ENCODE data around the gene ZBTB20. TPM values are rescaled to one million over a fixed set of nuclear protein-coding genes. Genes with fewer than 3 reads are reported as not detected.
A peak's percentile ranks its signal among the peaks of the same experiment; 100 is the strongest.

The ZBTB20 gene
- total RNA-seq, 1 experiment from 2014 or later = 7.7 TPM

GRCh38 chr3:115086344-115086743 is 60.7 kb downstream of the ZBTB20 start:
- no peak overlapping the region for H3K27ac ChIP-seq
- H3K9me3 ChIP-seq (replicated peaks) = no peaks in the 10 kb centered on the region
- no peaks in the 10 kb centered on the region for H3K36me3 ChIP-seq

DNA sequence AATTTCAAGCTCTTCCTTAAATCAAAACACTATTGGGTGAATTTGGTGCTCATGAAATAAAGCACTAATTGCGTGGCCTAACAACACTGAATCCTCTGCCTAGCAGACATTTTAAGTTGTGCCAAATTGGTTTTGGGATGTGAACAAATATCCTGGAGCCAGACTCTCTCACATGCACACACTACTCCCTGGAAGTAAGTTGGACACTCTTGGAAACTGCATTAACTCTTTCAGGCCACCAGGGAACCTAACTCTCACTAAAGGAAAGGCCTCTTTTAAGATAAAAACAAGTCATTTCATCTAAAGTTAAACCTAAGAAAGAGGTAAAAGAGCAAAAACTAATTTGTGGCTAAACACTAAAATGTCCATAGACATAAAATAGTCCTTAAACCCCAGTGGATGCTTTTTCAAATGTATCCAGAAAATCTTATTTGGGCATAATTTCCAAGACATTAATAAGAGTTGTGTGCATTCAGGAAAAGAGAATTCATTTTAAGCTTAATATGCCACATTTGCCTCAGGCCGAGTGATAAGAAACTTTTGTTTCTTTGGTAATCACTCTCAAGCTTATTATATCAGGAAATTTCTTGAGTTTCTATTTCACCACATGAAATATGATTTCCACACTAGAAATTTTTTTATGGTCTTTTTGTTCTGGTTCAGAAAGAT is 61.8 kb downstream of the ZBTB20 start:
- no peak overlapping the region for H3K4me3 ChIP-seq
- H3K27me3 ChIP-seq = no peaks in the 10 kb centered on the region
- no peaks in the 10 kb centered on the region for H3K9me3 ChIP-seq (replicated peaks)
- H3K27ac ChIP-seq = no peak overlapping the region
- no peaks in the 10 kb centered on the region for H3K36me3 ChIP-seq
- H3K4me1 ChIP-seq = 0 out of 2 replicates have a peak, but pooled peaks cover 3% of the 10 kb centered on the region
- DNase-seq = peak in 1 of 2 experiments; percentile 34

More at GRCh38 chr3:115086344-115086743, 60.7 kb downstream of the ZBTB20 start:
- DNase-seq = no peak
- Histone ChIP-seq H3K4me3 (no peak overlapping the region), H3K4me1 (0 out of 2 replicates have a peak, but pooled peaks cover 3% of the 10 kb centered on the region), H3K27me3 (no peaks in the 10 kb centered on the region)

DNA sequence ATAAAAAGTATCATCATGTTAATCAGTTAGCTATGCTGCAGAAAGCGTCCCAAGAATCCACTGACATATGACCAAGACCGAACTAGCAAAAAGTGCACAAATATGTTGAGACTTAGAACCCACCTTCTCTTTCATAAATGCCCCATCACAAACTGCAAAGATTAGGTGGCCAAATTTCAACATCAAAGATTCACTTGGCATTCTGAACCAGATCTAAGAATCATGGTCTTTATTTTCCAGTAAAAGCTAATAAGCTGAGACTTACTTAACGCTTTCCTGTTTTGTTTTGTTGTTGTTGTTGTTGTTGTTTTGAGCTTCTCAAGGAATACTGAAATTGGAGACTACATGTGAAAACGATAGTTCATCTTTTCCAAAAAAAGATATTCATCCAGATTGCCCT is 62.4 kb downstream of the ZBTB20 start:
- Histone ChIP-seq H3K4me3 (no peak overlapping the region), H3K27me3 (no peaks in the 10 kb centered on the region), H3K27ac (no peak overlapping the region), H3K36me3 (no peaks in the 10 kb centered on the region), H3K9me3 (replicated peaks) (no peaks in the 10 kb centered on the region), H3K4me1 (0 out of 2 replicates have a peak, but pooled peaks cover 3% of the 10 kb centered on the region)
- DNase-seq = no peak

DNA sequence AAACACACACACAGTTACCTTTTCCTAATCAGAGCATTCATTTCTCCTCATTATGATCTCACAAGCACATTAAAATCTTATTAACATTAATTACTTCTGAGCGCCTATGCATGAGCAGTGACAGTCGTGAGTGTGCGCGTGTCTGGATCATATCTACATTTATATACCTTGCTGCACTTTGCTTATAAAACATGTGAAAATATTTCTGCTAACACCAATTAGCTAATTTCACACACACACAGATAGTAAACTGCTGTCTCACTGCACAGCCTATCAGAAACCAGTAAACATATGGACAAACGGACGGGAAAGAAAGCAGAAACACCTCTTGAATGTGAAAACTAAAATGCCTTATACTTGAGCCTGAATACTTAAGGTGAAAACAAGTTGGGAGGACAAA is 64.8 kb downstream of the ZBTB20 start:
- H3K9me3 ChIP-seq (replicated peaks) = no peaks in the 10 kb centered on the region
- H3K4me3 ChIP-seq = no peak overlapping the region
- H3K36me3 ChIP-seq = no peaks in the 10 kb centered on the region
- H3K27me3 ChIP-seq = no peaks in the 10 kb centered on the region
- no peak for DNase-seq
- no peak overlapping the region for H3K27ac ChIP-seq
- H3K4me1 ChIP-seq = 0 out of 2 replicates have a peak, but pooled peaks cover 3% of the 10 kb centered on the region

DNA sequence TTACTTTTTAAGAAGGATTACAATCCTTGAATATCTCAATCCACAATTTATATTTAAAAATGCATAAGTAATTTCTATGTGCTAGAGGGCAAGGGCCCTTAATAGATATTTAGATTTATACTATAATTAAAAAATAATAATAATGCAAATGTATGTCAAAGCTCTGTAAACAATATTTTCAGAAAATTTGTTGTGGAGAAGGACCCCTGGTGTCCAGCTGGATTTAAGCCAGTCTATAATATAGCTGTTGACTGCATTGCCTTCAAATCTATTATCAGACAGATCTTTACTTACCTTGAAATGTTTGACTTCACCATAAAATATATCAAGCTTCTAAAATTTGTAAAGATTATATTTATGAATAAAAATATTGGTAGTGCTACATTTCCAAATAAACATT is 65.6 kb downstream of the ZBTB20 start:
- no peaks in the 10 kb centered on the region; the same call in 1 of the 2 replicates for H3K36me3 ChIP-seq
- DNase-seq = no peak
- no peaks in the 10 kb centered on the region for H3K9me3 ChIP-seq (replicated peaks)
- H3K27ac ChIP-seq = no peak overlapping the region
- H3K4me3 ChIP-seq = no peak overlapping the region
- no peaks in the 10 kb centered on the region for H3K27me3 ChIP-seq
- 0 out of 2 replicates have a peak, but pooled peaks cover 3% of the 10 kb centered on the region for H3K4me1 ChIP-seq

DNA sequence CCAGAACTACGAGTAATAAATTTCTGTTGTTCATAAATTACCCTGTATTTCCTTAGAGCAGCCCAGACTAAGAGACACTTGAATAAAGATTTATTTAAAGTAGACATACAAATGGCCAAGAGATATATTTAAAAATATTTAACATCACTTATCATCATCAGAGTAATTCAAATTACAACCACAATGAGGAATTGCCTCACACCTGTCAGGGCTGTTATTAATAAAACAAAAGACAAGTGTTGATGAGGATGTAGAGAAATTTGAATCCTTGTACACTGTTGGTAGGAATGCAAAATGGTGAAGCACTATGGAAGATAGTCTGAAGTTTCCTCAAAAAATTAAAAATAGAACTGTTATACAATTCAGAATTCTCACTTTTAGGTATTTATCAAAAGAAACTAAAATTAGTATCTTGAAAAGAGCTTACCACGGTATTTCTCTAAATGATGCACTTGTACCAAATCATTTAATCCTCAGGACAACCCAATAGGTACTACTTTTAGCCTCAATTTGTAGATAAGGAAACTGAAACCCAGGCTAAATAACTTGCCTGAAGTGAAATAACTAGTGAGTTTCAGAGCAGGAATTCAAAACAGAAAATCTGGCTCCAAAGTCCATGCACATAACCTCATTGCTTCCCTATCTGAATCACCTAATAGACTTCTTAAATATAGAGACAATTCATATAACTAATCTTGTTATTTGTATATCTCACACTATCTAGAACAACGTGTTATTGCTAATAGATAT is 69.4 kb downstream of the ZBTB20 start:
- H3K4me3 ChIP-seq = no peak overlapping the region
- H3K27me3 ChIP-seq = no peaks in the 10 kb centered on the region
- H3K36me3 ChIP-seq = no peaks in the 10 kb centered on the region; the same call in 1 of the 2 replicates
- no peak for DNase-seq
- H3K9me3 ChIP-seq (replicated peaks) = no peaks in the 10 kb centered on the region
- H3K4me1 ChIP-seq = no peaks in the 10 kb centered on the region
- H3K27ac ChIP-seq = no peak overlapping the region

- Histone ChIP-seq H3K27ac (no peak overlapping the region), H3K4me1 (peaks cover 13% of the 10 kb centered on the region), H3K9me3 (replicated peaks) (no peaks in the 10 kb centered on the region), H3K27me3 (no peaks in the 10 kb centered on the region), H3K36me3 (no peaks in the 10 kb centered on the region; the same call in 1 of the 2 replicates), H3K4me3 (no peak overlapping the region)
- no peak for DNase-seq
Observed at GRCh38 chr3:115074502-115074901, 72.6 kb downstream of the ZBTB20 start.

- no peak for DNase-seq
- Histone ChIP-seq H3K4me1 (peaks cover 13% of the 10 kb centered on the region), H3K4me3 (no peak overlapping the region), H3K27me3 (no peaks in the 10 kb centered on the region), H3K27ac (peak overlapping the region; percentile 51), H3K9me3 (replicated peaks) (no peaks in the 10 kb centered on the region), H3K36me3 (no peaks in the 10 kb centered on the region; the same call in 1 of the 2 replicates)
Observed at GRCh38 chr3:115072265-115073021, 74.6 kb downstream of the ZBTB20 start.

- Histone ChIP-seq H3K4me3 (no peak overlapping the region; the same call in 1 of the 2 replicates), H3K27me3 (no peaks in the 10 kb centered on the region), H3K9me3 (replicated peaks) (no peaks in the 10 kb centered on the region), H3K4me1 (peaks cover 13% of the 10 kb centered on the region), H3K27ac (peak overlapping the region; percentile 51), H3K36me3 (no peaks in the 10 kb centered on the region; the same call in 1 of the 2 replicates)
- peak; percentile 44 to 54 for DNase-seq
Observed at GRCh38 chr3:115071601-115072000, 75.5 kb downstream of the ZBTB20 start.

GRCh38 chr3:115071166-115071565 is 75.9 kb downstream of the ZBTB20 start:
- Histone ChIP-seq H3K27ac (peak overlapping the region; percentile 51), H3K4me3 (no peak overlapping the region; the same call in 1 of the 2 replicates), H3K9me3 (replicated peaks) (no peaks in the 10 kb centered on the region), H3K4me1 (peaks cover 13% of the 10 kb centered on the region), H3K27me3 (no peaks in the 10 kb centered on the region), H3K36me3 (no peaks in the 10 kb centered on the region)
- DNase-seq = no peak

DNA sequence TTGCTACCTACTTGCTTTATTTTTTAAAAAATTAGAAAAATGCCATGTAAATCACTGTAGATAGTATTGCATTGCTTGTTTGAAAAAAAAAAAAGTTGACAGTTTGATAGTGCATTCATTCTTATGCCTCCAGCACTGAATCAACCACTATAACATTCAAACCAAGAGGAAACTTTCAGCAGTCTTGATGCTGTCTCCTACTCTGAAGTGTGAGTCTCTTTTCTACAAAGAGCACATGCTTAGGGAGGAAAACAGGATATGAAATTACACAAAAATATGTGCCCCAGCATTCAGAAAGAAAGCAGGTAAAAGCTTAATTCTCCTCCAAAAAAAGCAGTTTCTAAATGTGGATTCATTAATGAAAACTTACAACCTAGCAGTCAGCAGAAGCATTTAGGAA is 78.3 kb downstream of the ZBTB20 start:
- no peak for DNase-seq
- Histone ChIP-seq H3K36me3 (no peaks in the 10 kb centered on the region), H3K27me3 (no peaks in the 10 kb centered on the region), H3K9me3 (replicated peaks) (no peaks in the 10 kb centered on the region), H3K27ac (no peak overlapping the region), H3K4me3 (no peak overlapping the region), H3K4me1 (peaks cover 13% of the 10 kb centered on the region)

GRCh38 chr3:115062412-115062956 is 84.6 kb downstream of the ZBTB20 start:
- Histone ChIP-seq H3K4me1 (peaks cover 23% of the 10 kb centered on the region), H3K36me3 (no peaks in the 10 kb centered on the region), H3K27ac (peak overlapping the region; percentile 95), H3K9me3 (replicated peaks) (no peaks in the 10 kb centered on the region), H3K4me3 (no peak overlapping the region), H3K27me3 (no peaks in the 10 kb centered on the region)
- peak in 1 of 2 experiments; percentile 32 for DNase-seq

DNA sequence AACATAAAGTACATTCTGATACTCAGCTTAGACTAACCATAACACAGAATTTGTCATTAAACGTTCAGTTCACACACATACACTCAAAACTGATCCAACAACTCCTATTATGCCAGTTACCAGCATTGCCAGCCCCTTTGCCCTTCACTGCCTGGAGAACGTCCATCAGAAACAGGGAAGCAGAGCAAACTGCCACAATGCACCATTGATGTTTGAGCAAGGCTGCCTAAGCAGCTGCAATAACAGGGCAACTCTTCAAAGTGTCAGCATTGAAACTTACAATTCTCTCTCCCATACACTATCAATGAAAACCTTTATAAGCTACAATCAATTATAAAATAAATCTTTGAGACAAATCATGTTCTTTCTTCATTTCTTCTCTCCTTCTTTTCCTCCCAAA is 85.1 kb downstream of the ZBTB20 start:
- H3K4me1 ChIP-seq = peaks cover 23% of the 10 kb centered on the region
- no peaks in the 10 kb centered on the region for H3K9me3 ChIP-seq (replicated peaks)
- no peak overlapping the region for H3K4me3 ChIP-seq
- no peaks in the 10 kb centered on the region for H3K36me3 ChIP-seq
- H3K27me3 ChIP-seq = no peaks in the 10 kb centered on the region
- DNase-seq = peak; percentile 75 to 86
- peak overlapping the region; percentile 95 for H3K27ac ChIP-seq

DNA sequence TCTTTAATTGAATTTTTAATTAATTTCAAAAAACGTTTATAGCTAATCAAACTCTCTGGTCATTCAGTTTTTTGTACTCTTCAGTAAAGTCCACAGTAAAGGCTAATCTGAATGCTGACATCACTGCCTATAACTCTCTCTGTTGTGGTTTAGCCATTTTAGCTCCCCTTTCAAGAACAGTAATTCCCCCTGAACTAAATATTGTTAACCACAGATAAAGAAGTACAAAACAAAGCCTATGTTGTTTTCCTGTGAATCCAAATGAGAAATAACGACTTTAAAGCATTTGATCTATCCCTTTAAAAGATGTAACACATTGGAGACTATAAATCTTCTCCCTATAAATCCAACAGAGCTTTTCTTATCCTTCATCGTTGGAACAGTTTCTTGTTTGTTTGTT is 94.2 kb downstream of the ZBTB20 start:
- Histone ChIP-seq H3K4me1 (peaks cover 8% of the 10 kb centered on the region; the same call in 1 of the 2 replicates), H3K27me3 (no peaks in the 10 kb centered on the region), H3K4me3 (no peak overlapping the region), H3K27ac (no peak overlapping the region), H3K36me3 (0 out of 2 replicates have a peak, but pooled peaks cover 3% of the 10 kb centered on the region), H3K9me3 (replicated peaks) (no peaks in the 10 kb centered on the region)
- DNase-seq = peak in 1 of 2 experiments; percentile 53
